HG03097 (cell line): Measurements from ENCODE around the gene CACNA1C.

Source experiments
- ATAC-seq: cut with Tn5 transposase; IDR thresholded peaks from one replicate; pipeline ENCODE4 v1.9.1; 2021; ENCODE audit not compliant: unreplicated experiment, low FRiP score

CACNA1C gene

DNA sequence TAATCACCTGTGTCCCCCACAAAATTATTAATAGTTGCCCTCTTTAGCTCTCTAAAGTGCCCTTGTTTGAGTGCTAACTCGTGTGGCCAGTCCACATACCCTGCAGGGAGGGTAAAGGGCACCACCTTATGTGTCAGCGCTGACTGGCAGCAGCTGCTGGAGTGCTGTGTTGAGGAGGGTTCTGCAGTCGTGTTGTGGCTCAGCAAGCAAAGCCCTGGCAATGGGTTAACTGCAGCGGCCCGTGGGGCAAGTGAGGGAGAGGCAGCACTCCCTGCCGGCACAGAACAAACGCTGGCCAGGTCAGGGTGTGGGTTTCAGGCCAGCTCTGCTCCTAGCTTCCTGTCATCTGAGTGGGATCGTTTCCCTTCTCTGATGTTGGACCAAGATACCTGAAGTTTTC, 369.8 kb downstream of the CACNA1C start:
- ATAC-seq, result no peak

GRCh38 chr12:2429032-2429431, 376.2 kb downstream of the CACNA1C start:
- ATAC-seq, result no peak

- no peak for ATAC-seq
Observed at GRCh38 chr12:2431810-2432209, 379.0 kb downstream of the CACNA1C start.

DNA sequence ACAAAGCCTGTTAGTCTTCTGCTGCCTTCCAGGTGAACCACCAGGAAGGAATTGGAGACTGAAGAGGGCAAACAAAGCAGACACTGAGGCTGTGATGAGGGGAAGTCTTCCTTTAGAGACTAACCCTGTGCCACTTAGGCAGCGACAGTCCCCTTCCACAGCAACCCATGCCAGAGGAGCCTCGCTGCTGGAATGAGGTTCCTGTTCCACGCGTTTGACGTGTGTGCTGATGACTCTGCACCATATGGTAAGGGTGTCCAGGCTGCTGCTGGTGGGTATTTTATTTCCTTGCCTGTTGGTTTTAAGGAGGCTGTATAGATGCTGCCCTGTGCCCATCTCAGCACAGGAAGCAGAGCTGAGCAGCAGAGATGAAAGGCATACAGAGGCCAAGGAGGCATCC, 380.1 kb downstream of the CACNA1C start:
- no peak for ATAC-seq

- no peak for ATAC-seq
Observed at GRCh38 chr12:2435511-2435910, 382.7 kb downstream of the CACNA1C start.

DNA sequence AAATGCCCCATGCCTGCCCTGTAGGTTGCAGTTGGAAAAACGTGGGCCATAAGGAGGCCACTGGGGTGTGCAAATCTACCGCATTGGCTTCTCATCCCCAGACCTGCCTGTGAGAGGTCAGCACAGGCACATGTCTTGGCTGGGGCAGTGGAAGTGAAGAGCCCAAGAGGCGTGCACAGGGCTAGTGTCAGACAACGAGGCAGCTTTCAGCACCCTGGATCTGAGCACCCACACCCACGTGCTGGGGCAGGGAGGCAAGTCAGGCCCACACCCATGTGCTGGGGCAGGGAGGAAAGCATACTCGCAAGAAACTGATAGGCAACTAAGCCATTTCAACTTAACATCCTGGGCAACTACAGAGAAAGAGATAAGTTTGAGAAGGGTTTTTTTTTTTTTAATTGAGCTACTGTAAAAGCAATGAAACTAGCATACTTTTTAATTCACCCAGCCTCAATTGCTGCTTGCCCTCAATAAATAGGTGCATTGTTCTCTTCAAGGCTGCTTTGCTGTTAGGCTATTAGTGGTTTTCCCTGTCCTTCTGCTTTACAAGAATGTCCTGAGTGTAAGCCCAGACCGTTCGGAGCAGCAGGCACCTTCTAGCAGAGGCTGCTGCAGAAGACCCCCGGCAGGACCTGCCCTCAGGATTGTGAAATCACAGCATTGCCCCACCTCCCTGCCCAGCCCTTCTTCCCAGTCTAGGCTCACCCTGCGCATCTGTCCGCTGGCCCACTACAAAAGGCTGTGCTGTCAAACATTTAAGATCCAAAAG, 386.7 kb downstream of the CACNA1C start:
- no peak for ATAC-seq

DNA sequence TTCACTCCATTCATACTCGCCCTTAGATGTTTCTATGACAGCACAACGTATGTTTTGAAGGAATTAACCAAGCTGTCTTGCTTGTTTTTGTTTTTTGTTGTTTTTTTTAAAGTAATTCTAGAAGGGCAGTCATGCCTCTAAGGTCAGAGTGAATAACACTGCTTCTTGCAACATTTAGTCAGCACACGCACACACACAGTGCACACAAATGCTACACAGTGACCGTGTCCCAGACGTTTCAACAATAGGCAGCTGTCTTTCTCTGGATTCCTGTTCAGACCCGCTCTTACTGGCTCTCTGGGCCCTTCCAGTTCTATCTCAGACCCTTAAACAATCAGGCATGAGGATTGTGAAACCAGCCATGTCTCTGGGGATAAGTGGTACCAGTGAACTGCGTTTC, 391.0 kb downstream of the CACNA1C start:
- no peak for ATAC-seq

GRCh38 chr12:2445968-2446367, 393.2 kb downstream of the CACNA1C start:
- no peak for ATAC-seq

DNA sequence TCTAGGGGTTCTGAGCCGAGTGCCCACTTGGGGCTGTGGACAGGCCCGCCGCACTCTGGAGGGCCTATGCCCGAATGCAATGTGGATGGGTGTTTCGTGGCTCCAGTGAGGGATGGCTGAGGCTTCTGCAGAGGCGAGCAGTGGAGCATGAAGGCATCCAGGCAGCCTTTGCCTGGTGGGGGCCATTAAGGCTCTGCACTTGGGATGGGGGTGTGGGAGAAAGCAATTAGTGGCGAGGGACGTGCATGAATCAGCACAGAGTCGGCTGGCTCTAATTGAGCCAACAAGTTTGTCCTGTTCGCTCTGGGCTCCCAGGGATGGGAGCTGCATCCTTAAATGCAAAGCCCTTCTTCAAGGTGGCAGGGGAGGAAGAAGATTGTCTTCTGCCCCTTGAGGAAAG, 395.1 kb downstream of the CACNA1C start:
- ATAC-seq, result no peak

DNA sequence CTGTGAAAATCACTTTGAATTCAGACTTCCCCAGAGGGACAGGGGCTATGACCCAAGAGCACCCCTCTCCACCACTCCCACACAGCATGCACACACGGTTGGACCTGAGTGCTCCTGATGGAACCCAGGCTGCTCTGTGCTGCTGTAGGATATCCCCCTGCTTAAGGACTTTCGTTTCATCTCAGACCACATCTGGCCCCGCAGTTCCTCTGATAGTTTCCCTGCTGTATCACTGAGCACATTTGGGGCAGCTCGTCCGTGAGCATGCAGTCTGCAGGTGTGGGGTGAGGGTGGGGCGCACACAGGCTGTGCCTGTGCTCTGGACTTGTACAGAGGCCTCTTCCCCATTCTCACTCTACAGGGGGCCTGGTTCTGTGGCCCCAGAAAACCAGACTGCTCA, 396.8 kb downstream of the CACNA1C start:
- ATAC-seq, result no peak

GRCh38 chr12:2450553-2450952, 397.8 kb downstream of the CACNA1C start:
- ATAC-seq, result no peak

DNA sequence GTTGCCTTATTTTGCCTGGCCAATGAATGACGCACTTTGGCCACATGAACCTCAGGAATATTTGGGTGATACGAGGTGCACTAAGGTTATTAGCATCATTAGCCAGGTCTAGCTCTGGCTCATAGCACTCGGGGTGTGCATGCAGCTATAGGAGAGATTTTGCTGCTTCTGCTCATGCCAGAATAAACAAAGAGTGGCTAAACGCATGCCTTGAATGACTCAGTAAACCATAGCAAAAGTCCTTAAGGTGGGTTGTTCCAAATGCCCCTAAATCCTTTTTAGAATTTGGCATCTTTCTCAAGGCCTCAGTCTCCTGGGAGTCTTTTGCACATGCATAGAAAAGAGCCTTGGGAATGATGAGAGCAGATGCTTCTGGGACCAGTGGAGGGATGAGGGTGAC, 398.2 kb downstream of the CACNA1C start:
- ATAC-seq, result no peak

DNA sequence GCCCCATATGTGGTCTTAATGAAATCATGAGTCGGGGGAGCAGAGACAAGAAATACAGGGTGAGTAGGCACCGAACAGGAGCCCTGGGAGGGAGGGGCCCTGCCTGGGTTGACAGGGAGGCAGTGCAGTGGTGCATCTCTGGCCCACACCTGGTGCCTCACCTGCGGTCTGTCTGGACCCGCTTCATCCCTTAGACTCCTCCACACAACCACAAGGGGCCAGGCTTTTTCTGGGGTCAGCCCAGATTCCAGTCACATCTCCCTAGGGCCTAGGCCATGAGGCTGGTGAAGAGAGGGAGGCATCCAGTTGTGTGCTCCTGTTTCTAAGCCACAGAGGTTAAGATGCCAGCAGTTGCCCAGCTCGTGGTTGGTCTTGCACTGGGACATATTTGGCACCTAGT, 398.7 kb downstream of the CACNA1C start:
- no peak for ATAC-seq

DNA sequence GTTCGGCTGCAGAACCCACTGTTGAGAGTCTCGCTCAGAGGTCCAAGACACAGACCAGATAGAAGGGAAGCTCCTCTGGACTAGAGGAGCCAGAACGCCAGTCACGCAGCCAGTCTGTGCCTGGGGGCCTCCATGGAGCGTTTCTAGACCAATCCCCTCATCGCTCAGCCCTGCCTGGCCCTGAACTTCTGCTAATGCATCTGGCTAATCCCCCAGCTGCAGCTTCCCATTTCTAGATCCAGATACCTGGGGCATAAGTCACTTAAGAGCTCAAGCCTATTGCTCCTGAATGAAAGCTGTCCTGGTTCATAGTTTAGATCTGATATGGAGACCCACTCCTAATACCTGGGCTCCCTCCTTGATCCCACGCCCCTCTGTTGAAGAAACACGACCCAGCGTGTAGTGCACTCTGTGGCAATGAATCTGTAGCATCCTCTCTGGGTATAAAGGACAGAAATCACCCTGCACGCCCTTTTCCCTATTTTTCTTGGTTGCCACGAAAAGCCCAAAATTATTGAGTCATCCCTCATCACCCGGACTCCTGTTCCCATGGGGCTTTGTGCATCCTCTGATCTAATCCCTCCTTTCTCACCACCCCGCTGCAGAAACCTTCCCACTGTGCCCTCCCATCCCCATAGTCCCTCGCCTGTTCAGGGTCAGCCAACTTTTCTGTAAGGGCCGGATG, 400.4 kb downstream of the CACNA1C start:
- no peak for ATAC-seq

GRCh38 chr12:2453761-2454090, 400.9 kb downstream of the CACNA1C start:
- no peak for ATAC-seq

GRCh38 chr12:2454601-2455177, 401.9 kb downstream of the CACNA1C start:
- no peak for ATAC-seq

GRCh38 chr12:2455410-2455809, 402.6 kb downstream of the CACNA1C start:
- no peak for ATAC-seq

GRCh38 chr12:2456122-2456812, 403.5 kb downstream of the CACNA1C start:
- no peak for ATAC-seq

GRCh38 chr12:2456813-2457186, 404.0 kb downstream of the CACNA1C start:
- no peak for ATAC-seq

GRCh38 chr12:2457215-2457932, 404.6 kb downstream of the CACNA1C start:
- ATAC-seq, result no peak

GRCh38 chr12:2457933-2458414, 405.2 kb downstream of the CACNA1C start:
- no peak for ATAC-seq
